Central memory CD4-positive, alpha-beta T cell (primary cell): ENCODE results near the gene ZNF700.
"Not testable (repeated sequence)": the region's sequence is repeated elsewhere in the genome, so short reads cannot be mapped to it uniquely, and the experiment has no call there.

Experiments
- DNase-seq: peaks from one replicate; pipeline ENCODE4 v3.0.0; 2022
- total RNA-seq, 3 experiments: gene quantifications; one replicate each; lab custom pipeline; 2026; lab: John Stamatoyannopoulos, UW

ZNF700 gene
- total RNA-seq: 10.3 to 30.6 (median 27.4) reads per million in 3 experiments

- peak; percentile 86 for DNase-seq
Measured at GRCh38 chr19:11924886-11925650, at the start of gene ZNF700. Gene ZNF700, plus strand, starts transcription at chr19:11925107. Its CDS starts 104 bp downstream, at chr19:11925211.

DNA sequence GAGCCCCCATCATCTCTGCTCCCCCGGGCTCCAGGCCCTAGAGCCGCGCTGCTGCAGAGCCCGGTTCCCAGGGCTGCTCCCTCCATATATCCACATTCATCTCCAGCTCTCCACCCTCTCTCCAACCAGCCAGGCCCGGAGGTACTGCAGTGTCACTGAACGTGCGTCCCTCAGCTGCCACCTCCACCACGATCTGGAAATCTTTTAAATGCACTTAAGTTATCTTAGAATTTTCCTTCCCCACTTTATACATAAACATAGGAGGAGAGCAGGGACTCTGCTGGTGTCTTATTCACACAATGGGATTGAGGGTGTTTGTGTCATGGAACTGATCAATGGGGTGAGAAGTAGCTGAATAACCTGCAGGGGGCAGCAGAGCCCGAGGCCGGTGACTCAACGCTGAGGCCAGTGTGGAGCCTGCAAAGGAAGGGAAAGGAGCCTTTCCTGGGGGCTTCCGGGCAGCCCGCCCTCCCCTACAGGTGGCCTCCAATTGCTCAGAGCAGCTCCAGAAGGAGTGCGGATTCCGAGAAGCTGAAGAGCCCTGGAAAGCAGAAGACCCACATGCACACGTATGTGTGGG, 45.1 kb upstream of the ZNF700 start:
- peak; percentile 14 for DNase-seq

- no peak for DNase-seq
Measured at GRCh38 chr19:11880598-11880997, 44.3 kb upstream of the ZNF700 start.

- DNase-seq: peak; percentile 50
Measured at GRCh38 chr19:11881151-11881800, 43.6 kb upstream of the ZNF700 start.

- no peak for DNase-seq
Measured at GRCh38 chr19:11882606-11883005, 42.3 kb upstream of the ZNF700 start.

DNA sequence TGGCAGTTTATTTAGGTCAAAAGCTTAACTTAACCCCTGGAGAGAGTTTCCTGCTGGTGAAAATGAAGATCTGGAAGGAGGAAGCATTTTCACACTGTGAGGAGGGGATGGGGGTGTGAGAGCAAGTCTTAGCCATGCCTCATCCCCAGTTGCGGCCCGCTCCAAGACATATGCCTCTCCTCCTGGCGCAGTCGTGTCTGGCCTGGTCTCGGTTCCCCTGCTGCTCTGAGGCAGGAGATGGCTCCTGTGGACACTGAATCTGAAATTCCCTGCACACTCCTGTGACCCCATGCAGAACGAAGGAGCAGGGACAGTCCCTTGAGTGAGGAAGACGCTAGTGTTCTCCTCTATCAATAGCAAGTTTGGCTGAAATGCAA, 37.7 kb upstream of the ZNF700 start:
- no peak for DNase-seq

GRCh38 chr19:11887611-11888531, 37.0 kb upstream of the ZNF700 start, which contains the start of gene ZNF69:
Gene ZNF69, plus strand, starts transcription at chr19:11887782. Its CDS starts 142 bp downstream, at chr19:11887924.
- peak; percentile 47 for DNase-seq

DNA sequence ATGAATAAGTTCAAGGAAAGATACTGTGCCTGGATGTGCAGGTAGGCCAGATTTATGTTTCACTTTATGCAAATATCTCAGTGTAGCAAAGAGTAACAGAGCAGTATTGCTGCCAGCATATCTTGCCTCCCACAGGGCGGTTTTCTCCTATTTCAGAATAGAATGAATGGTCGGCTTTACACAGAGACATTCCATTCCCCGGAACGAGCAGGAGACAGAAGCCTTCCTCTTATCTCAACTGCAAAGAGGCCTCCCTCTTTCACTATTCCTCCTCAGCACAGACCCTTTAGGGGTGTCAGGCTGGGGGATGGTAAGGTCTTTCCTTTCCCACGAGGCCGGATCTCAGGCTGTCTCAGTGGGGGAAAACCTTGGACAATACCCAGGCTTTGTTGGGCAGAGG, 35.0 kb upstream of the ZNF700 start:
- not testable (repeated sequence) for DNase-seq

DNA sequence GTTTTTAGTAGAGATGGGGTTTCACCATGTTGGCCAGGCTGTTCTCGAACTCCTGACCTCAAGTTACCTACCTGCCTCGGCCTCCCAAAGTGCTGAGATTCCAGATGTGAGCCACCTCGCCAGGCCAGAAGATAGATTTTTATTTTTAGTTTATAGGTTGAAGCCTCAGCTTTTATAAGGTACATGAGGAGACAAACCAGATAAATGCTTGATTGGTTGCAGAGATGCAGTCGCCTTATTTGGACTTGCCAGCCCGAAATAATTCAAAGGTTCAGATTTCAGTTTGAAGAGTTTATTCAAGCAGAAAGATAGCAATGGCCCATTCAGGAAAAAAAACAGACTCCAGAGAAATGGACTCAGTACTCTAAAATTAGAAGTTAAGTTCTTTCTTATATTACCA, 34.3 kb upstream of the ZNF700 start:
- no peak for DNase-seq

GRCh38 chr19:11894851-11895250, 30.1 kb upstream of the ZNF700 start:
- no peak for DNase-seq

- DNase-seq: no peak
Measured at GRCh38 chr19:11902228-11902627, 22.7 kb upstream of the ZNF700 start.

DNA sequence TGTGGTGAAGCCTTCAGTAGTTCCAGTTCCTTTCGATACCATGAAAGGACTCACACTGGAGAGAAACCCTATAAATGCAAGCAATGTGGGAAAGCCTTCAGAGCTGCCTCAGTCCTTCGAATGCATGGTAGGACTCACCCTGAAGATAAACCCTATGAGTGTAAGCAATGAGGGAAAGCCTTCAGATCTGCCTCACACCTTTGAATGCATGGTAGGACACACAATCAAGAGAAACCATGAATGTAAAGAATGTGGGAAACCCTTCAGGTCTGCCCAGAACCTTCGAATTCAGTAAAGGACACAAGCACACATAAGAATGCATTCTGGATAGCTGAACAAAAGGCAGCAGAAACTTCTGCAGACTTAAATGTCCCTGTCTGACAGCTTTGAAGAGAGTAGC, 19.0 kb upstream of the ZNF700 start:
- no peak for DNase-seq

- not testable (repeated sequence) for DNase-seq
Measured at GRCh38 chr19:11911937-11912336, 13.0 kb upstream of the ZNF700 start.

- not testable (repeated sequence) for DNase-seq
Measured at GRCh38 chr19:11914417-11915051, 10.4 kb upstream of the ZNF700 start.

- no peak for DNase-seq
Measured at GRCh38 chr19:11921852-11922495, 2.9 kb upstream of the ZNF700 start.

GRCh38 chr19:11925651-11926187, 812 bp downstream of the ZNF700 start:
- not testable (repeated sequence) for DNase-seq

DNA sequence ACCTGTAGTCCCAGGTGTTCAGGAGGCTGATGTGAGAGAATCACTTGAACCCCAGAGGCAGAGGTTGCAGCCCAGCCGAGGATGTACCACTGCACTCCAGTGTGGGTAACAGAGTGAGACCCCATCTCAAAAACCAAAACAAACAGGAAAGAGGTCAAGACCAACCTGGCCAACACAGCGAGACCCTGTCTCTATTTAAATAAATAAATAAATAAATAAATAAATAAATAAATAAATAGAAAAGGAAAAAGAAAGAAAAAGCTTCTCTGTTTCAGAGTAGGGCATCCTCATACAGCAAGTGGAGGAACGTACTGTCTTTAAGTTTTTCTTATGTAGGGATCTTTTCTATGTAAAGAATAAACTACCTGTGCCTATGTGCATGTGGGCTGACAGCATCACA, 2.3 kb downstream of the ZNF700 start:
- no peak for DNase-seq

- DNase-seq: no peak
Measured at GRCh38 chr19:11931051-11931450, 6.1 kb downstream of the ZNF700 start.

- DNase-seq: no peak
Measured at GRCh38 chr19:11931513-11931912, 6.6 kb downstream of the ZNF700 start.

GRCh38 chr19:11935829-11936228, 10.9 kb downstream of the ZNF700 start:
- DNase-seq: not testable (repeated sequence)

GRCh38 chr19:11938383-11938782, 13.5 kb downstream of the ZNF700 start:
- not testable (repeated sequence) for DNase-seq
